Bronchial epithelial cell (primary cell): ENCODE data around the gene SLC18A2. TPM values are rescaled to one million over a fixed set of nuclear protein-coding genes. Genes with fewer than 3 reads are reported as not detected.
A peak's percentile ranks its signal among the peaks of the same experiment; 100 is the strongest.

Source experiments
- DNase-seq: peaks from one replicate; pipeline ENCODE4 v3.0.0-alpha.2; 2010; ENCODE audit warnings: low read depth
- FAIRE-seq: peaks from 2 replicates; lab custom pipeline; 2011; peaks lifted over from hg19 to GRCh38; lab: Jason Lieb, UNC
- H3K27me3 ChIP-seq: 2 replicates; pipeline ENCODE4 v1.5.1; 2011; ENCODE audit warnings: low read length; ENCODE audit not compliant: control insufficient read depth, insufficient read depth
- H3K36me3 ChIP-seq: 2 replicates; pipeline ENCODE4 v1.5.1; 2011; ENCODE audit warnings: low read length; ENCODE audit not compliant: control insufficient read depth, insufficient read depth
- H3K4me3 ChIP-seq: 2 replicates; pipeline ENCODE4 v1.5.1; 2011; ENCODE audit warnings: mild to moderate bottlenecking, low read depth, low read length, control low read depth
- total RNA-seq: library from RNA; depleted of rRNA; stranded (reverse); fragments of >200 nt; gene quantifications from 2 replicates; pipeline ENCODE4 v1.2.1, GENCODE V29; 2014
- TF ChIP-seq, protein P1 (sequence below): IDR thresholded peaks from 2 replicates; pipeline ENCODE4 v1.5.1; 2011; ENCODE audit warnings: mild to moderate bottlenecking, moderate library complexity, low read length, control low read depth, inconsistent platforms; ENCODE audit not compliant: insufficient read depth, severe bottlenecking

SLC18A2 gene
- total RNA-seq, 1 donor from 2014 or later: not detected

DNA sequence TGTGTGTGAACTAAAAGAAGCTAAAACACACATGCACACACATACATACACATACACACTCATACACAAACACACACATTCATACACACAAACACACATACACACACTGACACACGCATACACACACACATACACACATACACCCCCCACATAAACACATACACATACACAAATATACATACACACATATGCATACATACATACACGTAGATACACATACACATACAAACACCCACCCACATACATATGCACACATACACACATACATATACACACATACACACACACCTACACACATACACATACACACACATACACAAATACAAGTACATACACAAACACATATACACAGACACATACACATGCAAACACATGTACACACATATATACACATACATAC, 28.0 kb downstream of the SLC18A2 start:
- DNase-seq (no peak), FAIRE-seq (no peak)
- no peaks in the 10 kb centered on the region for H3K27me3 ChIP-seq
- no peaks in the 10 kb centered on the region for H3K36me3 ChIP-seq
- H3K4me3 ChIP-seq: no peak overlapping the region
- TF ChIP-seq, protein P1, sequence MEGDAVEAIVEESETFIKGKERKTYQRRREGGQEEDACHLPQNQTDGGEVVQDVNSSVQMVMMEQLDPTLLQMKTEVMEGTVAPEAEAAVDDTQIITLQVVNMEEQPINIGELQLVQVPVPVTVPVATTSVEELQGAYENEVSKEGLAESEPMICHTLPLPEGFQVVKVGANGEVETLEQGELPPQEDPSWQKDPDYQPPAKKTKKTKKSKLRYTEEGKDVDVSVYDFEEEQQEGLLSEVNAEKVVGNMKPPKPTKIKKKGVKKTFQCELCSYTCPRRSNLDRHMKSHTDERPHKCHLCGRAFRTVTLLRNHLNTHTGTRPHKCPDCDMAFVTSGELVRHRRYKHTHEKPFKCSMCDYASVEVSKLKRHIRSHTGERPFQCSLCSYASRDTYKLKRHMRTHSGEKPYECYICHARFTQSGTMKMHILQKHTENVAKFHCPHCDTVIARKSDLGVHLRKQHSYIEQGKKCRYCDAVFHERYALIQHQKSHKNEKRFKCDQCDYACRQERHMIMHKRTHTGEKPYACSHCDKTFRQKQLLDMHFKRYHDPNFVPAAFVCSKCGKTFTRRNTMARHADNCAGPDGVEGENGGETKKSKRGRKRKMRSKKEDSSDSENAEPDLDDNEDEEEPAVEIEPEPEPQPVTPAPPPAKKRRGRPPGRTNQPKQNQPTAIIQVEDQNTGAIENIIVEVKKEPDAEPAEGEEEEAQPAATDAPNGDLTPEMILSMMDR: no peak

GRCh38 chr10:117271427-117271826, 30.5 kb downstream of the SLC18A2 start:
- Histone ChIP-seq H3K27me3 (no peaks in the 10 kb centered on the region), H3K4me3 (no peak overlapping the region), H3K36me3 (no peaks in the 10 kb centered on the region)
- TF ChIP-seq, protein P1: no peak
- FAIRE-seq (no peak), DNase-seq (peak; percentile 71)

- FAIRE-seq: no peak
- TF ChIP-seq, protein P1: no peak
- no peak for DNase-seq
- H3K27me3 ChIP-seq: no peaks in the 10 kb centered on the region
- no peaks in the 10 kb centered on the region for H3K36me3 ChIP-seq
- no peak overlapping the region for H3K4me3 ChIP-seq
These were observed 31.5 kb downstream of the SLC18A2 start for GRCh38 chr10:117272195-117273076.

DNA sequence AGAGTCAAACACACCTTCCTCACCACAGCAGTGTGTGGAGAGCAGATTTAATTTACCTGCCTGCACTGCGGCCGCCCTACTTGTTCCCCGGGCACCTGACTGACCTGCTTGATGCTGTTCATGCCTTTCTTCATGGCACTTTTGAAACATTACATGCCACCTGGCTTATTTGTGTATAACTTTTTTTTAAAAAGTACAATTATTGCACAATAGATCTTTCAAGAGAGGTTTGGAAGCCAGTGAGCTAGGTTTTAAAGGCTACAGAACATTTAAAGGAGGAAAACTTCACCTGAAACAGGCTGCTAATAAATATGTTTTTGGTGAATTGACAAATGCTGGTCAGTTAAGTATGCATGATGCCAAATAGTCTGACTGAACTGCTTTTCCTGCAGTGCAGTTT, 33.1 kb downstream of the SLC18A2 start:
- no peaks in the 10 kb centered on the region for H3K27me3 ChIP-seq
- TF ChIP-seq, protein P1: no peak
- DNase-seq (no peak), FAIRE-seq (no peak)
- H3K4me3 ChIP-seq: no peak overlapping the region
- H3K36me3 ChIP-seq: no peaks in the 10 kb centered on the region

GRCh38 chr10:117274509-117274908, 33.6 kb downstream of the SLC18A2 start:
- DNase-seq: no peak
- TF ChIP-seq, protein P1: no peak
- H3K4me3 ChIP-seq: no peak overlapping the region
- no peaks in the 10 kb centered on the region for H3K27me3 ChIP-seq
- no peaks in the 10 kb centered on the region for H3K36me3 ChIP-seq
- FAIRE-seq: no peak

DNA sequence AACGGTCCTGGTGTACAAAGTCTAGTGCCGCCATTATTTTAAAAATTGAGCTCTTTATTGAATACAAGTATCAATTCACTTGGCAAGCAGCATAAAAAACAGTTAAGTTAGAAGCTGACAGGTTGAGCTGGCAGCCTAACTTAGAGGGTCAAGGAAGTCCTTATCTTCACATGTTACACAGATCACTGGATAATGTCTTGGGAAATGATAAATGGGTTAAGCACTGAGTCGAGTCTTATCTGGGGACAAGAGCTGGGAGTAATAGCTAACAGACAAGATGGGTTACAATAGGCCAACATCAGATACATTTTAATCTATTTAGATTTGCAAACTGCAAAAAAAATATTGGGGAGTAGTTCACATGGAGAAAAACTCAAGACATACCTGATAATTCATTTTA, 34.2 kb downstream of the SLC18A2 start:
- FAIRE-seq (no peak), DNase-seq (no peak)
- no peaks in the 10 kb centered on the region for H3K27me3 ChIP-seq
- TF ChIP-seq, protein P1: no peak
- H3K4me3 ChIP-seq: no peak overlapping the region
- H3K36me3 ChIP-seq: no peaks in the 10 kb centered on the region
